GM18519 (cell line): ENCODE results near the gene NDUFA7.
"Not testable (repeated sequence)": the region's sequence is repeated elsewhere in the genome, so short reads cannot be mapped to it uniquely, and the experiment has no call there.

ENCODE experiments used
- ATAC-seq: cut with Tn5 transposase; IDR thresholded peaks from one replicate; pipeline ENCODE4 v1.9.1; 2021; ENCODE audit warnings: mild to moderate bottlenecking, moderate library complexity; ENCODE audit not compliant: unreplicated experiment, low FRiP score

The NDUFA7 gene

DNA sequence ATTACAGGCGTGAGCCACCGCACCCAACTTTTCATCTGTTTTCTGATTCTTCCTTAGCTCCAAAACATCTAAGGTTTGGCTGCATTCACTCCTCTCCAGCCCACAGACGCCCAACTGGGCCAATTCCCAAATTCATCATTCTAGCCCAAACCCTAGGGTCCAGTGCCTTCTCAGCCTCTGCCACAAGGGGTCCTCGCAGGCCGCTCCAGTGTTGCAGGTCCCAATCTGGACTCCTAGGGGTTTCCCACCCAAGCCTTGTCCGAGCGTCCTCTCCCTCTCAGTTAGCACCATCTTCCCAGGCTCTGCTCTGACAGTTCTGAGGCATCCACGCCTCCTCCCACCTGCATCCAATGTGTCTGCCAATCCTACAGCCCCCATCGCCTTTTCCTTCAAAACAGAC lies 29.8 kb downstream of the NDUFA7 start:
- ATAC-seq = not testable (repeated sequence)

DNA sequence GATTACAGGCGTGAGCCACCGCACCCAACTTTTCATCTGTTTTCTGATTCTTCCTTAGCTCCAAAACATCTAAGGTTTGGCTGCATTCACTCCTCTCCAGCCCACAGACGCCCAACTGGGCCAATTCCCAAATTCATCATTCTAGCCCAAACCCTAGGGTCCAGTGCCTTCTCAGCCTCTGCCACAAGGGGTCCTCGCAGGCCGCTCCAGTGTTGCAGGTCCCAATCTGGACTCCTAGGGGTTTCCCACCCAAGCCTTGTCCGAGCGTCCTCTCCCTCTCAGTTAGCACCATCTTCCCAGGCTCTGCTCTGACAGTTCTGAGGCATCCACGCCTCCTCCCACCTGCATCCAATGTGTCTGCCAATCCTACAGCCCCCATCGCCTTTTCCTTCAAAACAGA lies 44.7 kb downstream of the NDUFA7 start:
- ATAC-seq = not testable (repeated sequence)

GRCh38 chr19:8269724-8270123 lies 51.5 kb downstream of the NDUFA7 start:
- ATAC-seq = no peak

GRCh38 chr19:8265872-8266271 lies 55.3 kb downstream of the NDUFA7 start:
- no peak for ATAC-seq

DNA sequence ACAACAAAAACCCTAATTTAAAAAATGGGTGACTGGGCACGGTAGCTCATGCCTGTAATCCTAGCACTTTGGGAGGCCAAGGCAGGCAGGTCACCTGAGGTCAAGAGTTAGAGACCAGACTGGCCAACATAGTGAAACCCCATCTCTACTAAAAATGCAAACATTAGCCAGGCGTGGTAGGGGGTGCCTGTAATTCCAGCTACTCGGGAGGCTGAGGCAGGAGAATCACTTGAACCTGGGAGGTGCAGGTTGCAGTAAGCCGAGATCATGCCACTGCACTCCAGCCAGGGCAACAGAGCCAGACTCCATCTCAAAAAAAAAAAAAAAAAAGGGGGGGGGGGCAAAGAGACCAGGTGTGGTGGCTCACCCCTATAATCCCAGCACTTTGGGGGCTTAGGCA lies 56.9 kb downstream of the NDUFA7 start:
- ATAC-seq = not testable (repeated sequence)

GRCh38 chr19:8262431-8262830 lies 58.7 kb downstream of the NDUFA7 start:
- no peak for ATAC-seq

- no peak for ATAC-seq
Observed at GRCh38 chr19:8261881-8262280, 59.3 kb downstream of the NDUFA7 start.

DNA sequence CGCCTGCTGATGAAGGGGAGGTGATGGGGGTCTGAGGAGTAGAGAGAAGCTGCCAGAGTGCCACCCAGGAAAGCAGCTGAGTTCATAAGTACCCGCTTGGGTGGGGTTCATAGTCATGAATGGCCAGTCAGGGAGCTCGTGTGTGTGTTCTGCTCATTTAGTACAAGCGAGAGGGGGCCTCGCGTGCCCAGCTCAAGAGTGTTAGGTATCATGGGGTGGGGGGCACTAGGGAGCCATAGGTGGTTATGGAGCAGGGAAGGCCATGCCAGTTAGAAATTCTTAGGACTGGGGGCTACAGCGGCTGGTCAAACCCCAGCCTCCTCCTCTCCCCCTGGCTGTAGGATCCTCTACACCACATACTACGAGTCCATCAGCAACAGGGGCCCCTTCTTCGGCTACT lies 59.8 kb downstream of the NDUFA7 start:
- ATAC-seq = no peak
